ENCODE results near the gene TTN. TPM values are rescaled to one million over a fixed set of nuclear protein-coding genes. Genes with fewer than 3 reads are reported as not detected.

Gene TTN
- total and polyA plus RNA-seq, 4 donors, result 0.01 to 3.0 (median 0.80) TPM

DNA sequence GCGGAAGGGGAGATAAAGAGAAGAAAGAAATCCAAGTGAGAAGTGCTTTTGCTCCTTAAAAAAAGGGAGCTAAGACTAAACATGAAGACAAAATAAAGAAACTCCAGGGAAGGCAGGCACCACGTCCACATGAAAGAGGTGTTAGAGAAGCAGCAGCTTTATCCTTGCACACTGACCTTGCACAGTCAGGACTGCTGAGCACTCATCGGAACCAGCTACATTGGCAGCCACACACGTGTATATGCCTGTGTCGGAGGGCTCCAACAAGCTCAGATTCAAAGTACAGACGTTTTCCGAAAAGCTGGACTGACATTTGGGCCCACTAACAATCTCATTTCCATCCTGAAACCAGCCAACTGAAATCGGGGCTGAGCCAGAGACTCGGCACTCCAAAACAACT is 88.2 kb downstream of the TTN start:
- H3K36me3 ChIP-seq (ENCODE audit: control insufficient read depth in 4 of 4, insufficient read depth in 3 of 4, low read depth in 1 of 4, low read length in 3 of 4), result no peaks in the 10 kb centered on the region

DNA sequence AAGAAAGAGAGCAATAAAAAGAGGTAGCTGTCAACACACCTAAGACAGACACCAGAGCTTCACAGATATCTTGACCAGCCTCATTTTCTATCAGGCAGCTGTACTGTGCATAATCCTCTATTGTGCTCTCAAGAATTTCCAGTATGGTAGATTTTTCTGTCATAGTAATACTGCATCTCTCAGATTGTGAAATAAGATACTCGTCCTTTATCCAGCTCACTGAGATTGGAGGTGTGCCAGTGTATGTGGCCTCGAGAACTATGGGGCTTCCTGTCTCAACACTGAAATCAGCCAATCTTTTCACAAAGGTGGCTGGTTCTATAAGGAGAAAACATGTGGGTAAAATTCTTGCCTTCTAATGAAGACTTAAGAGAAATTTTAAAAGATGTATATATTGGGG is 88.9 kb downstream of the TTN start:
- TF ChIP-seq TAF1 (conservative IDR thresholded peaks at IDR 0.05) (no peak), EGR1 (IDR thresholded peaks at IDR 0.05; ENCODE audit: low read depth in 2 of 2) (no peak), GABPA (IDR thresholded peaks at IDR 0.05 in 1 of 2, conservative IDR thresholded peaks at IDR 0.05 in 1 of 2) (no peak), HNF4G (IDR thresholded peaks at IDR 0.05) (no peak), FOXA1 (IDR thresholded peaks at IDR 0.05) (no peak), JUND (IDR thresholded peaks at IDR 0.05) (no peak), NR2F2 (IDR thresholded peaks at IDR 0.05) (no peak), YY1 (IDR thresholded peaks at IDR 0.05) (no peak), RXRA (IDR thresholded peaks at IDR 0.05) (no peak)
- TF ChIP-seq, protein P1, sequence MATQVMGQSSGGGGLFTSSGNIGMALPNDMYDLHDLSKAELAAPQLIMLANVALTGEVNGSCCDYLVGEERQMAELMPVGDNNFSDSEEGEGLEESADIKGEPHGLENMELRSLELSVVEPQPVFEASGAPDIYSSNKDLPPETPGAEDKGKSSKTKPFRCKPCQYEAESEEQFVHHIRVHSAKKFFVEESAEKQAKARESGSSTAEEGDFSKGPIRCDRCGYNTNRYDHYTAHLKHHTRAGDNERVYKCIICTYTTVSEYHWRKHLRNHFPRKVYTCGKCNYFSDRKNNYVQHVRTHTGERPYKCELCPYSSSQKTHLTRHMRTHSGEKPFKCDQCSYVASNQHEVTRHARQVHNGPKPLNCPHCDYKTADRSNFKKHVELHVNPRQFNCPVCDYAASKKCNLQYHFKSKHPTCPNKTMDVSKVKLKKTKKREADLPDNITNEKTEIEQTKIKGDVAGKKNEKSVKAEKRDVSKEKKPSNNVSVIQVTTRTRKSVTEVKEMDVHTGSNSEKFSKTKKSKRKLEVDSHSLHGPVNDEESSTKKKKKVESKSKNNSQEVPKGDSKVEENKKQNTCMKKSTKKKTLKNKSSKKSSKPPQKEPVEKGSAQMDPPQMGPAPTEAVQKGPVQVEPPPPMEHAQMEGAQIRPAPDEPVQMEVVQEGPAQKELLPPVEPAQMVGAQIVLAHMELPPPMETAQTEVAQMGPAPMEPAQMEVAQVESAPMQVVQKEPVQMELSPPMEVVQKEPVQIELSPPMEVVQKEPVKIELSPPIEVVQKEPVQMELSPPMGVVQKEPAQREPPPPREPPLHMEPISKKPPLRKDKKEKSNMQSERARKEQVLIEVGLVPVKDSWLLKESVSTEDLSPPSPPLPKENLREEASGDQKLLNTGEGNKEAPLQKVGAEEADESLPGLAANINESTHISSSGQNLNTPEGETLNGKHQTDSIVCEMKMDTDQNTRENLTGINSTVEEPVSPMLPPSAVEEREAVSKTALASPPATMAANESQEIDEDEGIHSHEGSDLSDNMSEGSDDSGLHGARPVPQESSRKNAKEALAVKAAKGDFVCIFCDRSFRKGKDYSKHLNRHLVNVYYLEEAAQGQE (IDR thresholded peaks at IDR 0.05), result no peak
- TF ChIP-seq, protein P2, sequence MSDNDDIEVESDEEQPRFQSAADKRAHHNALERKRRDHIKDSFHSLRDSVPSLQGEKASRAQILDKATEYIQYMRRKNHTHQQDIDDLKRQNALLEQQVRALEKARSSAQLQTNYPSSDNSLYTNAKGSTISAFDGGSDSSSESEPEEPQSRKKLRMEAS (IDR thresholded peaks at IDR 0.05), result no peak
- TF ChIP-seq, protein P3, sequence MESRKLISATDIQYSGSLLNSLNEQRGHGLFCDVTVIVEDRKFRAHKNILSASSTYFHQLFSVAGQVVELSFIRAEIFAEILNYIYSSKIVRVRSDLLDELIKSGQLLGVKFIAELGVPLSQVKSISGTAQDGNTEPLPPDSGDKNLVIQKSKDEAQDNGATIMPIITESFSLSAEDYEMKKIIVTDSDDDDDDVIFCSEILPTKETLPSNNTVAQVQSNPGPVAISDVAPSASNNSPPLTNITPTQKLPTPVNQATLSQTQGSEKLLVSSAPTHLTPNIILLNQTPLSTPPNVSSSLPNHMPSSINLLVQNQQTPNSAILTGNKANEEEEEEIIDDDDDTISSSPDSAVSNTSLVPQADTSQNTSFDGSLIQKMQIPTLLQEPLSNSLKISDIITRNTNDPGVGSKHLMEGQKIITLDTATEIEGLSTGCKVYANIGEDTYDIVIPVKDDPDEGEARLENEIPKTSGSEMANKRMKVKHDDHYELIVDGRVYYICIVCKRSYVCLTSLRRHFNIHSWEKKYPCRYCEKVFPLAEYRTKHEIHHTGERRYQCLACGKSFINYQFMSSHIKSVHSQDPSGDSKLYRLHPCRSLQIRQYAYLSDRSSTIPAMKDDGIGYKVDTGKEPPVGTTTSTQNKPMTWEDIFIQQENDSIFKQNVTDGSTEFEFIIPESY (IDR thresholded peaks at IDR 0.05), result no peak
- no peak for DNase-seq (ENCODE audit: low spot score)
- Histone ChIP-seq H3K4me3 (ENCODE audit: low read depth in 1 of 3, low read length in 3 of 3) (no peak overlapping the region), H3K27ac (ENCODE audit: low read depth in 1 of 2, low read length in 2 of 2) (no peak overlapping the region), H3K9ac (ENCODE audit: low read depth in 1 of 2, low read length in 2 of 2) (no peak overlapping the region), H3K9me3 (ENCODE audit: control insufficient read depth in 4 of 4, low read length in 3 of 4) (no peaks in the 10 kb centered on the region), H3K36me3 (ENCODE audit: control insufficient read depth in 4 of 4, insufficient read depth in 3 of 4, low read depth in 1 of 4, low read length in 3 of 4) (no peaks in the 10 kb centered on the region), H3K27me3 (ENCODE audit: control insufficient read depth in 4 of 4, insufficient read depth in 4 of 4, low read length in 3 of 4) (peaks cover 0 to 5% (median 0%) of the 10 kb centered on the region in 4 donors), H3K4me1 (ENCODE audit: control insufficient read depth in 4 of 4, insufficient read depth in 4 of 4, low read length in 3 of 4) (no peaks in the 10 kb centered on the region)
- 35% methylated on average over 2 of the region's 2 CpGs for WGBS

More for the DNA sequence above, 88.2 kb downstream of the TTN start:
- Histone ChIP-seq H3K4me1 (ENCODE audit: control insufficient read depth in 4 of 4, insufficient read depth in 4 of 4, low read length in 3 of 4) (no peaks in the 10 kb centered on the region), H3K4me3 (ENCODE audit: low read depth in 1 of 3, low read length in 3 of 3) (no peak overlapping the region), H3K27ac (ENCODE audit: low read depth in 1 of 2, low read length in 2 of 2) (no peak overlapping the region), H3K27me3 (ENCODE audit: control insufficient read depth in 4 of 4, insufficient read depth in 4 of 4, low read length in 3 of 4) (peaks cover 0 to 5% (median 0%) of the 10 kb centered on the region in 4 donors), H3K9ac (ENCODE audit: low read depth in 1 of 2, low read length in 2 of 2) (no peak overlapping the region), H3K9me3 (ENCODE audit: control insufficient read depth in 4 of 4, low read length in 3 of 4) (no peaks in the 10 kb centered on the region)
- DNase-seq (ENCODE audit: low spot score), result no peak
- TF ChIP-seq, protein P4, sequence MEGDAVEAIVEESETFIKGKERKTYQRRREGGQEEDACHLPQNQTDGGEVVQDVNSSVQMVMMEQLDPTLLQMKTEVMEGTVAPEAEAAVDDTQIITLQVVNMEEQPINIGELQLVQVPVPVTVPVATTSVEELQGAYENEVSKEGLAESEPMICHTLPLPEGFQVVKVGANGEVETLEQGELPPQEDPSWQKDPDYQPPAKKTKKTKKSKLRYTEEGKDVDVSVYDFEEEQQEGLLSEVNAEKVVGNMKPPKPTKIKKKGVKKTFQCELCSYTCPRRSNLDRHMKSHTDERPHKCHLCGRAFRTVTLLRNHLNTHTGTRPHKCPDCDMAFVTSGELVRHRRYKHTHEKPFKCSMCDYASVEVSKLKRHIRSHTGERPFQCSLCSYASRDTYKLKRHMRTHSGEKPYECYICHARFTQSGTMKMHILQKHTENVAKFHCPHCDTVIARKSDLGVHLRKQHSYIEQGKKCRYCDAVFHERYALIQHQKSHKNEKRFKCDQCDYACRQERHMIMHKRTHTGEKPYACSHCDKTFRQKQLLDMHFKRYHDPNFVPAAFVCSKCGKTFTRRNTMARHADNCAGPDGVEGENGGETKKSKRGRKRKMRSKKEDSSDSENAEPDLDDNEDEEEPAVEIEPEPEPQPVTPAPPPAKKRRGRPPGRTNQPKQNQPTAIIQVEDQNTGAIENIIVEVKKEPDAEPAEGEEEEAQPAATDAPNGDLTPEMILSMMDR (IDR thresholded peaks at IDR 0.05; ENCODE audit: low read depth, low read length, missing input control), result no peak
- TF ChIP-seq, protein P2 (IDR thresholded peaks at IDR 0.05), result no peak
- TF ChIP-seq SP1 (IDR thresholded peaks at IDR 0.05) (no peak), TAF1 (conservative IDR thresholded peaks at IDR 0.05) (no peak), NR2F2 (IDR thresholded peaks at IDR 0.05) (no peak), GABPA (IDR thresholded peaks at IDR 0.05 in 1 of 2, conservative IDR thresholded peaks at IDR 0.05 in 1 of 2) (no peak), HNF4A (conservative IDR thresholded peaks at IDR 0.05) (no peak), RXRA (IDR thresholded peaks at IDR 0.05) (no peak), RAD21 (IDR thresholded peaks at IDR 0.05) (no peak), JUND (IDR thresholded peaks at IDR 0.05) (no peak)
- TF ChIP-seq, protein P1 (IDR thresholded peaks at IDR 0.05), result no peak
- TF ChIP-seq, protein P5, sequence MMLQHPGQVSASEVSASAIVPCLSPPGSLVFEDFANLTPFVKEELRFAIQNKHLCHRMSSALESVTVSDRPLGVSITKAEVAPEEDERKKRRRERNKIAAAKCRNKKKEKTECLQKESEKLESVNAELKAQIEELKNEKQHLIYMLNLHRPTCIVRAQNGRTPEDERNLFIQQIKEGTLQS (IDR thresholded peaks at IDR 0.05), result no peak
- WGBS, result 76% methylated on average over 9 of the region's 9 CpGs

All from liver (tissue), 9 donors.